Upper lobe of right lung (tissue), 1 donor: ENCODE data around the gene BIVM. TPM values are rescaled to one million over a fixed set of nuclear protein-coding genes. Genes with fewer than 3 reads are reported as not detected.

ENCODE experiments used
- ATAC-seq: fragments of 200-7000 bp; cut with Tn5 transposase; one replicate; pipeline ENCODE4 v1.9.1; 2020; ENCODE audit warnings: mild to moderate bottlenecking, moderate library complexity
- DNase-seq: peaks from one replicate; pipeline ENCODE4 v3.0.0-alpha.2; 2020
- H3K27ac ChIP-seq: fragments of 200-600 bp; one replicate; pipeline ENCODE4 v1.8.0; 2022
- H3K27me3 ChIP-seq: fragments of 200-600 bp; one replicate; pipeline ENCODE4 v1.8.0; 2022; ENCODE audit warnings: mild to moderate bottlenecking
- H3K36me3 ChIP-seq: fragments of 200-600 bp; one replicate; pipeline ENCODE4 v1.8.0; 2022
- H3K4me1 ChIP-seq: fragments of 200-600 bp; one replicate; pipeline ENCODE4 v1.8.0; 2022
- H3K4me3 ChIP-seq: fragments of 200-600 bp; one replicate; pipeline ENCODE4 v1.8.0; 2022; ENCODE audit warnings: mild to moderate bottlenecking
- H3K9me3 ChIP-seq: fragments of 200-600 bp; one replicate; pipeline ENCODE4 v1.8.0; 2022
- CTCF ChIP-seq: fragments of 200-600 bp; IDR thresholded peaks from one replicate; pipeline ENCODE4 v1.8.0; 2022; ENCODE audit warnings: antibody characterized with exemption
- intact Hi-C: fragments of 100-400 bp; cut with DNase I; formaldehyde crosslinking; loops from one replicate; pipeline ENCODE4 v1.11.0; 2022
- total RNA-seq: library from RNA; stranded (reverse); fragmentation: NEBNext Ultra II Directional; extraction: Animal tissue kit (Norgen Biotek cat#: 25700); gene quantifications from one replicate; pipeline ENCODE4 v1.2.1, GENCODE V29; 2021
- donor health status: DM: no; HTN: yes; CAD: no; lungs with severe emphysema.

The BIVM gene
- total RNA-seq, 1 donor from 2014 or later: 16.1 TPM

GRCh38 chr13:102816708-102817107 is 17.8 kb downstream of the BIVM start:
- Histone ChIP-seq H3K27ac (no peak overlapping the region), H3K9me3 (no peaks in the 10 kb centered on the region), H3K4me1 (no peaks in the 10 kb centered on the region), H3K27me3 (no peaks in the 10 kb centered on the region), H3K36me3 (peaks cover 32% of the 10 kb centered on the region), H3K4me3 (no peak overlapping the region)
- intact Hi-C loops: no loop called here
- DNase-seq (no peak), ATAC-seq (no peak)
- no peak for TF ChIP-seq CTCF

- H3K36me3 ChIP-seq: peaks cover 37% of the 10 kb centered on the region
- intact Hi-C loops: no loop called here
- DNase-seq (no peak), ATAC-seq (no peak)
- no peaks in the 10 kb centered on the region for H3K4me1 ChIP-seq
- no peak for TF ChIP-seq CTCF
- no peaks in the 10 kb centered on the region for H3K9me3 ChIP-seq
- H3K4me3 ChIP-seq: no peak overlapping the region
- no peak overlapping the region for H3K27ac ChIP-seq
- H3K27me3 ChIP-seq: no peaks in the 10 kb centered on the region
These were observed 18.3 kb downstream of the BIVM start for GRCh38 chr13:102817241-102817640.

GRCh38 chr13:102817907-102818306 is 19.0 kb downstream of the BIVM start:
- no peak overlapping the region for H3K4me3 ChIP-seq
- no peaks in the 10 kb centered on the region for H3K9me3 ChIP-seq
- no peak for DNase-seq
- H3K27me3 ChIP-seq: no peaks in the 10 kb centered on the region
- H3K36me3 ChIP-seq: peaks cover 44% of the 10 kb centered on the region
- no peak for TF ChIP-seq CTCF
- no peak for ATAC-seq
- H3K27ac ChIP-seq: no peak overlapping the region
- no peaks in the 10 kb centered on the region for H3K4me1 ChIP-seq
- intact Hi-C loops: no loop called here

- H3K4me1 ChIP-seq: no peaks in the 10 kb centered on the region
- DNase-seq (no peak), ATAC-seq (no peak)
- H3K27ac ChIP-seq: no peak overlapping the region
- H3K27me3 ChIP-seq: no peaks in the 10 kb centered on the region
- peaks cover 55% of the 10 kb centered on the region for H3K36me3 ChIP-seq
- H3K4me3 ChIP-seq: no peak overlapping the region
- TF ChIP-seq CTCF: no peak
- no peaks in the 10 kb centered on the region for H3K9me3 ChIP-seq
- intact Hi-C loops: no loop called here
These were observed 26.5 kb downstream of the BIVM start for GRCh38 chr13:102825400-102825799.

GRCh38 chr13:102825921-102826706 is 27.2 kb downstream of the BIVM start:
- Histone ChIP-seq H3K4me1 (no peaks in the 10 kb centered on the region), H3K9me3 (no peaks in the 10 kb centered on the region), H3K27ac (no peak overlapping the region), H3K27me3 (no peaks in the 10 kb centered on the region), H3K36me3 (peaks cover 48% of the 10 kb centered on the region), H3K4me3 (no peak overlapping the region)
- no peak for TF ChIP-seq CTCF
- DNase-seq (no peak), ATAC-seq (no peak)
- intact Hi-C loops: no loop called here
